Neutrophil (primary cell): Measurements from ENCODE around the gene EID1.

Experiments
- H3K27ac ChIP-seq: fragments of 200-600 bp; sonication (generic); 2 replicates; pipeline ENCODE4 v1.5.1; 2016; ENCODE audit warnings: mild to moderate bottlenecking, moderate library complexity
- H3K27me3 ChIP-seq: fragments of 200-600 bp; sonication (generic); 2 replicates; pipeline ENCODE4 v1.6.0; 2016; ENCODE audit warnings: mild to moderate bottlenecking
- H3K36me3 ChIP-seq: fragments of 200-600 bp; sonication (generic); 2 replicates; pipeline ENCODE4 v1.5.1; 2017
- H3K4me1 ChIP-seq, 2 experiments: fragments of 200-600 bp in 1 of 2; sonication (generic) in 1 of 2; 1 replicate in 1 of 2; 2 replicates in 1 of 2; pipeline versions ENCODE4 v1.5.1 to v1.6.1; 2013 to 2016; ENCODE audit warnings: low read depth in 1 of 2, low read length in 1 of 2, mild to moderate bottlenecking in 1 of 2, moderate library complexity in 1 of 2; ENCODE audit not compliant: control insufficient read depth in 1 of 2, insufficient read depth in 1 of 2
- H3K4me3 ChIP-seq, 2 experiments: fragments of 200-600 bp in 1 of 2; sonication (generic) in 1 of 2; 1 replicate in 1 of 2; 2 replicates in 1 of 2; pipeline ENCODE4 v1.5.1; 2013 to 2016; ENCODE audit warnings: low read depth in 1 of 2, low read length in 1 of 2, mild to moderate bottlenecking in 1 of 2, moderate library complexity in 1 of 2
- H3K9me3 ChIP-seq: fragments of 200-600 bp; sonication (generic); 2 replicates; pipeline ENCODE4 v1.5.1; 2016
- TF ChIP-seq, protein P1 (sequence below): fragments of 200-600 bp; sonication (generic); IDR thresholded peaks from 2 replicates; pipeline ENCODE4 v1.5.1; 2016; ENCODE audit warnings: antibody characterized with exemption

Gene EID1, protein sequence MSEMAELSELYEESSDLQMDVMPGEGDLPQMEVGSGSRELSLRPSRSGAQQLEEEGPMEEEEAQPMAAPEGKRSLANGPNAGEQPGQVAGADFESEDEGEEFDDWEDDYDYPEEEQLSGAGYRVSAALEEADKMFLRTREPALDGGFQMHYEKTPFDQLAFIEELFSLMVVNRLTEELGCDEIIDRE

GRCh38 chr15:48877630-48878595, at the start of gene EID1:
EID1 (plus strand) TSS chr15:48878134; CDS start chr15:48878177, 43 bp downstream.
- H3K9me3 ChIP-seq: no peaks in the 10 kb centered on the region
- TF ChIP-seq, protein P1, sequence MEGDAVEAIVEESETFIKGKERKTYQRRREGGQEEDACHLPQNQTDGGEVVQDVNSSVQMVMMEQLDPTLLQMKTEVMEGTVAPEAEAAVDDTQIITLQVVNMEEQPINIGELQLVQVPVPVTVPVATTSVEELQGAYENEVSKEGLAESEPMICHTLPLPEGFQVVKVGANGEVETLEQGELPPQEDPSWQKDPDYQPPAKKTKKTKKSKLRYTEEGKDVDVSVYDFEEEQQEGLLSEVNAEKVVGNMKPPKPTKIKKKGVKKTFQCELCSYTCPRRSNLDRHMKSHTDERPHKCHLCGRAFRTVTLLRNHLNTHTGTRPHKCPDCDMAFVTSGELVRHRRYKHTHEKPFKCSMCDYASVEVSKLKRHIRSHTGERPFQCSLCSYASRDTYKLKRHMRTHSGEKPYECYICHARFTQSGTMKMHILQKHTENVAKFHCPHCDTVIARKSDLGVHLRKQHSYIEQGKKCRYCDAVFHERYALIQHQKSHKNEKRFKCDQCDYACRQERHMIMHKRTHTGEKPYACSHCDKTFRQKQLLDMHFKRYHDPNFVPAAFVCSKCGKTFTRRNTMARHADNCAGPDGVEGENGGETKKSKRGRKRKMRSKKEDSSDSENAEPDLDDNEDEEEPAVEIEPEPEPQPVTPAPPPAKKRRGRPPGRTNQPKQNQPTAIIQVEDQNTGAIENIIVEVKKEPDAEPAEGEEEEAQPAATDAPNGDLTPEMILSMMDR: peak; percentile 19
- no peaks in the 10 kb centered on the region for H3K36me3 ChIP-seq
- H3K27ac ChIP-seq: peak within 1 kb of the TSS; percentile 83
- peaks cover 13 to 15% of the 10 kb centered on the region in 2 experiments for H3K4me1 ChIP-seq
- peak within 1 kb of the TSS; percentile 86 to 87 for H3K4me3 ChIP-seq
- H3K27me3 ChIP-seq: no peaks in the 10 kb centered on the region

DNA sequence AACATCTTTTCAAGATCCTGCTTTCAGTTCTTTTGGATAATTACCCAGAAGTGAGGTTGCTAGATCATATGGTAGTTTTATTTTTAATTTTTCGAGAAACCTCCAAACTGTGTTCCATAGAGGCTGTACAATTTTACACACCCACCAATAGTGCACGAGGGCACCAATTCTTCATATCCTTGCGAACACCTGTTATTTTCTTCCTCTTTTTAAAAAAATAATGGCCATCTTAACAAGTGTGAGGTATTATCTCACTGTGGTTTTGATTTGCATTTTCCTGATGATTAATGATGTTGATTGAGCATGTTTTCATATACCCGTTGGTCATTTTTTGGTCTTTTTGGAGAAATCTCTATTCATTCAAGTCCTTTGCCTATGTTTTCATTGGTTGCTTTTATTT, 49.5 kb upstream of the EID1 start:
- H3K36me3 ChIP-seq: no peaks in the 10 kb centered on the region
- H3K4me3 ChIP-seq: no peak overlapping the region
- TF ChIP-seq, protein P1: no peak
- H3K27ac ChIP-seq: no peak overlapping the region
- H3K4me1 ChIP-seq: no peaks in the 10 kb centered on the region
- no peaks in the 10 kb centered on the region for H3K27me3 ChIP-seq
- H3K9me3 ChIP-seq: no peaks in the 10 kb centered on the region

DNA sequence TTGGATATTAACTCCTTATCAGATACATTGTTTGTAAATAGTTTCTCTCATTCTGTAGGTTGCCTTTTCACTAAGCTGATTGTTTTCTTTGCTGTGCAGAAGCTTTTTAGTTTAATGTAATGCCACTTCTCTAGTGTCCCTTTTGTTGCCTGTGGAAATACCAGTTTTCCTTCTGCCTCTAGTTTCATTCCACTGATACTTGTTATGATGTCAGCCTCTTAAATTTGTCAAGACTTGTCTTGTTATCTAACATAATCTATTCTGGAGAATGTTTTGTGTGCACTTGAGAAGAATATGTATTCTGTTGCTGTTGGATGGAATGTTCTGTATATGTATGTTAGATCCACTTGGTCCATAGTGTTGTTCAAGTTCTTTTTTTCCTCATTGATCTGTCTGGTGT, 49.0 kb upstream of the EID1 start:
- Histone ChIP-seq H3K27ac (no peak overlapping the region), H3K9me3 (no peaks in the 10 kb centered on the region), H3K4me1 (no peaks in the 10 kb centered on the region), H3K27me3 (no peaks in the 10 kb centered on the region), H3K36me3 (no peaks in the 10 kb centered on the region), H3K4me3 (no peak overlapping the region)
- TF ChIP-seq, protein P1: no peak

DNA sequence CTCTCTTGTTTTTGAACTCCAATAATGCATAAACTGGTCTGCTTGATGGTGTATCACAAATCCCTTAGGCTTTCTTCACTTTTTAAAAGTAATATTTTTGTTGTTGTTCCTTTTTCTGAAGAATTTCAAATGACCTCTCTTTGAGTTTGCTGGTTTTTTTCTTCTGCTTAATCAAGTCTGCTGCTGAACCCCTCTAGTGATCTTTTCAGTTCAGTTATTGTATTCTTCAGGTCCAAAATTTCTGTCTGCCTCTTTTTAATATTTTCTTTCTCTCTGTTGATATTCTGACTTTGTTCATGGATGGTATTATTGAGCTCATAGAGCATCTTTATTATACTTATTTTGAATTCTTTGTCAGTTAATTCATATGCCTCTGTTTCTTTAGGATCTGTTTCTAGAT, 45.3 kb upstream of the EID1 start:
- H3K9me3 ChIP-seq: no peaks in the 10 kb centered on the region
- H3K27me3 ChIP-seq: no peaks in the 10 kb centered on the region
- H3K4me1 ChIP-seq: no peaks in the 10 kb centered on the region
- no peak overlapping the region for H3K27ac ChIP-seq
- TF ChIP-seq, protein P1: no peak
- H3K4me3 ChIP-seq: no peak overlapping the region
- no peaks in the 10 kb centered on the region for H3K36me3 ChIP-seq

DNA sequence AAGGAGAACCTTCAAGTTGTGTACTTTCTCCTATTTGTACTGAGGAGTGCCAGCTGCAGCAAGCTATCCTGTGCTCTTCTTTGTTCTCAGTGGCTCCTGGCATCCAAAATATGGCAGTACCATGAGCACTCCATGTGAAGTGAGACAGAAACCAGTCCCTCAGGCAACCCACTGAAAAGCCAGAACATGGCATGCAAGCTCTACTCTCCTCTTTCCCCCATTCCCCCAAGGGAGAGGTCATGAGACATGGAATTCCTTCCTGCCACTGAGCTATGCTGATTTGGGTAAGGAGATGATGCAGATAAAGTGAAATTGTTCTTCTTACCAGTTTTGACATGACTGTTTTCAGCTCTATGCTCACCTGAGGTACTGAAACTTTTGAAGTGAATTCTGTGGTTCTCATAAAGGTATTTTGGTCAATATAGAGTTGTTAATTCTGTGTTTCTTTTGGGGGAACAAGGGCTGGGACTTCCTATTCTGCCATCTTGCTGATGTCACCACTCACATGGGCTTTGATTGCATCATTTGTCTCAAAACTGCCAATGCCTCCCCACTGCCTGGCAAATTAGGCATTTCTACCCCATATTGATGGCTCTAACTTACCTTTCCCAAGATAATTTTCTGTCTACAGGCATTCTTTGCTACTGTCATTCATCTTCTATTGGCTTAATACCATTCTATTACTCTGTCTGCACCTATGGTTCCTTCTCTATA, 44.3 kb upstream of the EID1 start:
- Histone ChIP-seq H3K27ac (no peak overlapping the region), H3K4me1 (no peaks in the 10 kb centered on the region), H3K9me3 (no peaks in the 10 kb centered on the region), H3K4me3 (no peak overlapping the region), H3K27me3 (no peaks in the 10 kb centered on the region), H3K36me3 (no peaks in the 10 kb centered on the region)
- TF ChIP-seq, protein P1: no peak
